NT2/D1 (cell line): ENCODE results near the gene VNN1.

Experiments
- DNase-seq: peaks from one replicate; pipeline ENCODE4 v3.0.0-alpha.2; 2011; ENCODE audit warnings: low read depth, low spot score
- H3K27me3 ChIP-seq: 2 replicates; pipeline ENCODE4 v1.6.0; 2011; ENCODE audit warnings: mild to moderate bottlenecking; ENCODE audit not compliant: insufficient read length, insufficient read depth
- H3K36me3 ChIP-seq: 2 replicates; pipeline ENCODE4 v1.6.1; 2011; ENCODE audit warnings: mild to moderate bottlenecking, low read length, mixed read lengths; ENCODE audit not compliant: insufficient read depth, insufficient read length
- H3K4me1 ChIP-seq: 2 replicates; pipeline ENCODE4 v1.5.1; 2011; ENCODE audit not compliant: insufficient read depth, insufficient read length
- H3K4me3 ChIP-seq: 2 replicates; pipeline ENCODE4 v1.5.1; 2011; ENCODE audit warnings: low read depth; ENCODE audit not compliant: insufficient read length
- H3K9ac ChIP-seq: 2 replicates; pipeline ENCODE4 v1.6.0; 2011; ENCODE audit warnings: low read depth; ENCODE audit not compliant: insufficient read length
- H3K9me3 ChIP-seq: 2 replicates; pipeline ENCODE4 v1.5.1; 2011; ENCODE audit warnings: mild to moderate bottlenecking, low read length; ENCODE audit not compliant: insufficient read depth
- SUZ12 ChIP-seq: IDR thresholded peaks from 2 replicates; pipeline ENCODE4 v1.6.1; 2011; ENCODE audit not compliant: insufficient read length, insufficient read depth; ENCODE audit errors: extremely low read depth
- YY1 ChIP-seq: IDR thresholded peaks from 2 replicates; pipeline ENCODE4 v1.6.1; 2011; ENCODE audit not compliant: insufficient read length, insufficient read depth
- ZNF274 ChIP-seq: IDR thresholded peaks from 2 replicates; pipeline ENCODE4 v1.6.1; 2011; ENCODE audit warnings: mild to moderate bottlenecking, low read depth, low read length

The VNN1 gene

DNA sequence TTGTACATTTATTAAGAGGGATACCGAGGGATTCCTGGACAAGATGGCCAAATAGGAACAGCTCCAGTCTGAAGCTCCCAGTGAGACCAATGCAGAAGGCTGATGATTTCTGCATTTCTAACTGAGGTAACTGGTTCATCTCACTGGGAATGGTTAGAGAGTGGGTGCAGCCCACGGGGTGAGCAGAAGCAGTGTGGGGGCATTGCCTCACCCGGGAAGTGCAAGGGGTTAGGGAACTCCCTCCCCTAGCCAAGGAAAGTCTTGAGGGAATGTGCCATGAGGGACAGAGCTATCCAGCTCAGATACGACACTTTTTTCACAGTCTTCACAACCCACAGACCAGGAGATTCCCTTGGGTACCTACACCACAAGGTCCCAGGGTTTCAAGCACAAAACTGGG lies 79.1 kb downstream of the VNN1 start:
- no peaks in the 10 kb centered on the region for H3K27me3 ChIP-seq

DNA sequence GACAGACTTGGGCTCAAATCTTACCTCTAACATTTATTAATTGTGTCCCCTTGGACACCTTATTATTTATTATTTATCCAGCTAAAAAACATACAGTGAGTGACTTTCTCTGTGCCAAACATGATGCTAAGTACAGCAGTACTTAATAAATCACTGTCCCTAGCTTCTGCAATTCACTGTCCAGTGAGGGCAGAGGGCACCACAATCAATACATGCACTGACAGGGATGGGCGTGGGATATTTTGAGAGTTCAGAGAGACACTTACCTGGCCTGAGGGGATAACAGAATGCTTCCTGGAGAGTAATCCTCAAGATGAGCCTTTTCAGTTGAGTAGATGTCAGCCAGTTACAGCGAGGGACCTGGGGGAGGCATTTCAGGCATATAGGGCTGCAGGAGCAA lies 80.5 kb downstream of the VNN1 start:
- no peaks in the 10 kb centered on the region for H3K27me3 ChIP-seq
- H3K4me3 ChIP-seq = no peak overlapping the region
- no peak for DNase-seq
- H3K36me3 ChIP-seq = no peaks in the 10 kb centered on the region
- TF ChIP-seq SUZ12 (no peak), YY1 (no peak), ZNF274 (no peak)
- no peak overlapping the region for H3K9ac ChIP-seq
- no peaks in the 10 kb centered on the region for H3K4me1 ChIP-seq
- H3K9me3 ChIP-seq = no peaks in the 10 kb centered on the region

More for the DNA sequence above, 79.1 kb downstream of the VNN1 start:
- H3K4me1 ChIP-seq = no peaks in the 10 kb centered on the region
- no peak for TF ChIP-seq ZNF274
- no peak for TF ChIP-seq SUZ12
- no peak for TF ChIP-seq YY1
- no peak overlapping the region for H3K9ac ChIP-seq
- no peaks in the 10 kb centered on the region for H3K9me3 ChIP-seq
- DNase-seq = no peak
- no peak overlapping the region for H3K4me3 ChIP-seq
- no peaks in the 10 kb centered on the region for H3K36me3 ChIP-seq
